ENCODE measurements around the gene TM6SF1.
"Not testable (repeated sequence)": the region's sequence is repeated elsewhere in the genome, so short reads cannot be mapped to it uniquely, and the experiment has no call there.

TM6SF1 gene

DNA sequence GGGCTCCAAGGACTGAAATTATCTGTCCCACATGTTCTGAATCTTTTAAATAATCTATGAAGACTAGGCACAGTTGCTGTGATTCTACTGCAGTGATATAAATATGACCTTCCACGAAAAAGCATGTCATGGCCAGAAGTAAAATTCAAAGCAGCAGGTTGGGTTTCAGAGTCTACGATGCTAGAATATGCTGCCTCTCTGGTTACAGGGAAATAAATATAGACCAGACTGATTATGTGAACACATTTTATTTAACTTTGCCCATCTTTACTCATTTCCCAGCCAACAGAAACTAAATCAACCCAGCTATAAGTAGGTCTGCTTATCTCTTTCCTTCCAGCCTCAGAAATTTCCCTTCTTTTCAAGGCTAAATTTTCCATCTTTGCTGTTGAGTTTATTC is 19.9 kb upstream of the TM6SF1 start:
- H3K4me3 ChIP-seq (ENCODE audit: low read depth, low read length) = no peak overlapping the region

DNA sequence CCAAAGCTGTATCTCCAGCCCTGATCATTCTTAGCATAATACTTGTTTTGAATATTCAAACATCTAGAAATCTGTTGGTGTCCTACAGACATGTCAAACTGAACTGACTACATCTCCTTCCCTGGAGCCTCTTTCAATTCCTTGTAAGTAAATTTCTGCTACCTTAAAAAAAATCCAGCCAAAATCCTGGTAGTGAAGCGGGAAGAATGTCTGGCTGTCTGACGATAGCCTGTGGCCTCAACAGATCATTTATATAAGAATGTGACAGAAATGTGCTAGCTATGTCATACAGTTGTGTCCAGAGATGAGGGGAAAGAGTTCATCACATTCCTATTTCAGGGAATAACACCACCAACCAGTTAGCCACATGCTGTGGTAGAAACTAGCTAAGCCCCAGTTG is 18.6 kb upstream of the TM6SF1 start:
- no peak overlapping the region for H3K4me3 ChIP-seq (ENCODE audit: low read depth, low read length)

DNA sequence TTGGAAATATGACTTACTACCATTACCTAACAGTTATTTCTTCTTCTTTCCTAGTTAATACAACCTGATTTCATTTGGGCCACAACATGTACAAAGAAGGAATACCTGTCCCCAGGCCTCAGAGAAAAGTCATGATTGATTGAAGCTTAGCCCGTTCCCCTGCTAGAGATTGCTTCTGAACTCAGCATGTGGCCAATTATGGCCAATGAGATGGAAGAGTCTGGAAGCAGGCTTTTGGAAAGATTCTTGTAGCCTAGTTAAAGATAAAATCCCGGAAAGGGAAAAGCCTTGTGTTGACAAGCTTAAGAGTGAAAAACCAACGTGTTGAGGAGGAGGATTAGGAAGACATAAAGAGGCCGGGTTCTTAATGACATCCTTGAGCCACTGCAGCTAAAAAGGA is 17.0 kb upstream of the TM6SF1 start:
- H3K4me3 ChIP-seq (ENCODE audit: low read depth, low read length) = no peak overlapping the region

DNA sequence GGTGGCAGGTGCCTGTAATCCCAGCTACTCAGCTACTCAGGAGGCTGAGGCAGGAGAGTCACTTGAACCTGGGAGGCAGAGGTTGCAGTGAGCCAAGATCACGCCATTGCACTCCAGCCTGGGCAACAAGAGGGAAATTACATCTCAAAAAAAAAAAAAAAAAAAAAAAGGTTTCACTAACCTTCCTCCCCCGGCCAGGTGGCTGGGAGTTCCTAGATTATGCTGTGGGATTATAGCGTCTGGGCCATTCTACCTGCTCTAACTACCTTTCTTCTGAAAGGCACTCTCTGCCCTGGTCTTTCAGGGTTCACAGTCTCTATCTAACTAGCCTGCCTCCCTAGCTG is 15.5 kb upstream of the TM6SF1 start:
- H3K4me3 ChIP-seq (ENCODE audit: low read depth, low read length) = not testable (repeated sequence)

DNA sequence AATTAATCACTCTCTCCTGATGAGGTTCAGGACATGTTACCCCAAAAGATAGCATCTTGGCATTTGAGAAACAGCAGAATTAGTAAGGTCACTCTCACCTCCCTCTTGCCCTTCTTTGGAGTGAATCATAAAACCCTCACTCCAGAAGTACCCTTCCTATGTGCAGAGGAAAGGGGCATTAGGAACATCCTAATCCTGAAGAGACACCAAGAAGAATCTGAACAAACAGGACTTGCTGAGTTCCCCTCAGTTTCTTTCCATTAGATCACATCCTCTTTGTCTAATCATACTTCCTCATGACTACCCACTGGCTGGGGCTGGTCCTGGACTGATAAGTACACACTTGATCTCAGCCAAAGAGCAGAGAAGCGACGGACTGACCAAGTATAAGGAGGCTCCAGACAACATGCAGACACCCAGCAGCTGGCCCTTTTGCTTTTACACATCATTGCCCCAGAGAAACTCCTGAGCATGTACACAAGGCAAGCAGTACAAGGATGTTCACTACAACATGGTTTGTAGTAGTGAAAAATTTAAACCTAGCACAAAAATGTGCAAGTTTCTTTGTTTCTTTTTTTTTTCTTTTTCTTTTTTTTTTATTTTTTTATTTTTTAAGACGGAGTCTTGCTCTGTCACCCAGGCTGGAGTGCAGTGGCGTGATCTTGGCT is 15.0 kb upstream of the TM6SF1 start:
- H3K4me3 ChIP-seq (ENCODE audit: low read depth, low read length) = no peak overlapping the region

DNA sequence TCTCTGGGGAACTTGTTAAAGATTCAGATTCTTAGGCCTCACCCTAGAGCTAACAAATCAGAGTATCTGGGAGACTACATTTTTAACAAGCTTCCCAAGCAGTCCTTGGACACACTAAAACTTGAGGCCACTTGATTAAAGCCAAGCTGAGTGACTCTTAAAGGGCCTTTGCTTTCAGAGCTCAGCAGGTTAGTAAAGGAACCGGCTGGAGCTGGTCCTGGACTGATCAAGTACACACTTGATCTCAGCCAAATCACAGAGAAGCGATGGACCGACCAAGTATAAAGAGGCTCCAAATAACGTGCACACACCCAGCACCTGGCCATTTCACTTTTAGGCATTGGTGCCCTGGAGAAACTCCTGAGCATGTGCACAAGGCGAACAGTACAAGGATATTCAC is 12.9 kb upstream of the TM6SF1 start:
- H3K4me3 ChIP-seq (ENCODE audit: low read depth, low read length) = no peak overlapping the region

DNA sequence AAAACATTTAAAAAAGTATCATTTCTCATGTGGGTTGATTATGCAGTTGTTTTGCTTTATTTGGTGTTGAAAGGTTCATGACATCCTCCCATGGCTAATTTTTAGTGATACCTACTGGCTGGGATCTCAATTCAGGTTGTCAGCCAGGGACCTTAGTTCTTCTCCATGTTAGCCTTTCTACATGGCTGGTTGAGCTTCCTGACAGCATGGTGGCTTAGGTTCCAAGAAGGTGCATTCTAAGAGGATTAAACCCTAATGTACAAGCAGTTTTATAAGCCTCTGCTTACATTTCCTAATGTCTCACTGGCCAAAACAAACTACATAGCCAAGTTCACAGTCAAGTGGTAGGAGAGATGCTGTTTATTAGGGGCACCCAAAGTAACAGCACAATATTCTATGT is 9.4 kb upstream of the TM6SF1 start:
- no peak overlapping the region for H3K4me3 ChIP-seq (ENCODE audit: low read depth, low read length)

DNA sequence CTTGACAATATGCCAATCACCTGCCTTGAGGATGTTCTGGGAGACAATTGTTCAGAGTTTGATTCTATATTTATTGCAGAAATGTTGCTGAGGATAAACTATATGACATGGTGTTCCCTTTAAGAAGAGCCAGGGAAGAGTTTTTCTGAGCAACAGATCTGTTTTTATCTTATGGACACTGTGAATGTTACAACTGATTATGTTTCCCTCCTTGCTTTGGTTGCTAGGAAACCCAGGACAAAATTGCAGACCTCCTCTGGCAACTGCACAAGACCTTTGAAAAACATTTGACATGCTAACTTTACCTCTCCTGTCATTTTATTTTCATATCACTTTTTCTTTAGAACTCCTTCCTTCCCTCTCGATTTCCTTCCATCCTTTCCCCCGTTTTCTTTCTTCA is 8.2 kb upstream of the TM6SF1 start:
- no peak overlapping the region for H3K4me3 ChIP-seq (ENCODE audit: low read depth, low read length)

DNA sequence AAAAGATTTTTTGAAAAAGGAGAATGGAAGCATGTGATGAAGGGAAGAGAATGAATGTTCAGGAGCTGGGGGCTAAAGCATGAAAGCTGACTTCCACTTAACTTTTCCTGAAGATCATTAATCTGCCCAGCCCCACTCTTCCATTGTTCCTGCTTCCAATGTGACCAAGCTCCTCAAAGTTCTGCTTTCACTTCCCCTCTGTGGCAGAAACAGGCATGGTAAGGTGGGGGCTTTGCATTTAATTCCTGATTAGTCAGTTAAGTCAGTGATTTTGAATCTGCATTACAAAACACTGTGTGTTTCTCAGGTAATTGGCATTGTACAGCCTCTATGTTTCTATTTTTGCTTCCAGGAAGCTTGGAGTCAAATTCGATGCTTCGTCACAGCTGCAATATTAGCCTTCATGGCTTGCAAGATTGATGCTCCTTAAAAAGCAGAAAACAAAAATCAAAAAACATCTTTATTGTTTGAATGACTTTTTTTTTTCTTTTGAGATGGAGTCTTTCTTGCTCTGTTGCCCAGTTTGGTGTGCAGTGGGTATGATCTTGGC is 7.3 kb upstream of the TM6SF1 start:
- H3K4me3 ChIP-seq (ENCODE audit: low read depth, low read length) = no peak overlapping the region

DNA sequence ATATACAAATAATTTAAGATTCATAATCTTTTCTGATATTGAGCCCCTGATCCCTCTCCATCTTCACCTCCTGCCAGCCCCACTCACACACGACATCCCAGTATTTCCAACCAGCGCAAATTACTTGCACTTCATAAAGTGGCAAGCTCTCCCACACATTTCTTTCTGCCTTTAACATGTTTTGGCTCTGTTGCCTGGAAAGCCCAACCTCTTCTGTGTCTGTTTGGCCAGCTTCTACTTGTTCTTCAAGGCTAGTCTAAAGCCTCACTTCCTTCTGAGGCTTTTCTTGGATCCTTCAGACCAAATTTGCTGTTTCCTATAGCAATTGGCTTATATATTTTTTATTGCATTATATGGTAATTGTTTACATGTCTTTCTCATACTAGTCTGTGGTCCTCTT is 5.1 kb upstream of the TM6SF1 start:
- H3K4me3 ChIP-seq (ENCODE audit: low read depth, low read length) = no peak overlapping the region

DNA sequence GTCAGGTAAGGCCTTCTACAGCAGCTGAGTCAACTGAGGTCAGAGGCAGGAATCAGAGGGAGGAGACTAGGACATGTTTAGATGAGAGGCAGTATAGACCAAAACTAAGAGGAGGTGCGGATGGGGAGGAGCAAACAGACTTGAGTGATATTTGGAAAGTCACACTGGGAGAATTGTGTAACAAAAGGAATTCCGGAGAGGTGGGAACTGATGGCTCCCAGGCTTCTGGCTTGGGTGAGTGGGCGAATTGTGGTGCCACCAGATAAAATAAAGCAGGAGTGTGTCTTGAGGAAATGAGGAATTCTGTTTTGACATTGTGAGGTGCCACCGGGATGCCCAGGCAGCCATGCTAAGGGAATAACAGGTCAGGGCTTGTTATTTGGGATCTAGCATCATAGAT is 3.3 kb upstream of the TM6SF1 start:
- H3K4me3 ChIP-seq (ENCODE audit: low read depth, low read length) = no peak overlapping the region

DNA sequence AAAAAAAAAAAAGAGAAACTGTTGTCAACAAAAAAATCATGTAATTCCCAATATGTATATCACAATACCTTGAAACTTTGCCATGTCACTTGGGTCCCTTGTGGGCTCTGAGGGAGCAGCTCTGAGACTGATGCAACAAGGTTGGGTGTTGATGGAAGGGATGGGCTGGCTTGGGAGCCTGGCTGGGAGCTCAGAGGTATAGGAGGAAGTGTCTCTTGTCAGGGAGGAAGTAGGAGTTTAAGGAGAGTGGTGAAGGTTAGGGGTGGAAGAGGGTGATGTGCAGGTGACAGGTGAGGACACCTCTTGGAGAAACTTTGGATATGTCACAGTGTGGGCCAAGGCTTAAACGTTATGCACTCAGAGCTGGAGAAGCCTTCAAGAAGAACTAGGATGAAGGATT is 2.0 kb upstream of the TM6SF1 start:
- H3K4me3 ChIP-seq (ENCODE audit: low read depth, low read length) = no peak overlapping the region

DNA sequence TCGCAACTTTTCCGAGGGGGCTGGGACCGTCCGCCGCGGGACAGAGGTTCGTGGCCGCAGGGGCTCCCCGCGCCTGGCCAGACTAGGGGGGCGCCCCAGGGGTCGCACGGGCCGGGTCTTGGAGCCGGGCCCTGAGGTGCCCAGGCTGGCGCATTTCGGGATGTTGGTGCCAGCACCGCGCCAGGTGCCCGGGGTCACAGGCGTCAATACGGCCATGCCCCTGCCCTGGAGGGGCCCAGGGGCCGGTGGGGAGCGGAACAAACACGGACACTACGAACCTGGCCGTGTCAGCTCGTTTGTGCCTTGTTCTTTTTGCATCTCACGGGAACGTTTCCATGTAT is 366 bp downstream of the TM6SF1 start:
- peak overlapping the region; percentile 55 for H3K4me3 ChIP-seq (ENCODE audit: low read depth, low read length)

DNA sequence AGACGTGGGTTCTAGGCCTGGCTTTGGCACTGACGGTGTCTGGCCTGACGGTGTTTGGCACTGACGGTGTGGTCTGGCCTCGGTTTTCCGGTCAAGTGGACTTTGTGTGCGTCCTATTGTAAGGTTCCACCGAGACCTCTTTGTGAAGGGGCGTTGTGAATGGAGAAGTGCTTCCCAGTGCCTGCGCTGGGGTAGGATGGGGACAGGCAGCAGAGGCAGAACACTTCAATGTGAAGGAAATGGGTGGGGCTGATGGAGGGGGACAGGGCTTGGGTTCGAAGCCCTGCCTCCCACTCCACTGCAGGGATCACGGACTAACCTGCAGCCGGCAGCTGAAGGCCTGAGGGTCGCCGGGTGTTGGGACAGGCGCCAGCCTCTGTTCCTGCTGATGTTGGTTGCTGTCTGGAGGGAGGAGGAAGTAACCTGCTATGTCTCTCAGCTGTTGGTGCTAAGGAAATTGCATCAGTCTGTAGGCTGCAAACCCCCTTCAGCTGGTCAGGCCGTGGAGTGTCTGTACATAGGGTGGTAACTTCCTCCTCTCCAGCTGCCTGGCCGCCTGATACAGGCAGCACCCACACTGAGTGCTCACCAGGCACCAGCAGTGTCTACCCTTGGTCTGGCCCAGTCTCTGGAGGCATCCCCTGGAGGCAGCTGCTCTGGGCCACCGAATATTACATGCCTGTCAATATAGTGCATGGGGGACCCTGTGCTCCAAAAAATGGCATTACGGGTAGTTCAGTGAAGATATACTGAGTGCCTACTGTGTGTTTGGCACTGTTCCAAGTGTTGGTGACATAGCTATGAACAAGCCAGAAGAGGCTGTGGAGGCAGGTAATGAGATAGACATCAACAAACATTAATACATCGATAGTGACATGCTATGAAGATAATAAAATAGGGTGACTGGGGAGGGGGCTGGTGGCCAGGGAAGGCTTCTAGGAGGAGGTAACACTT is 1.1 kb downstream of the TM6SF1 start:
- H3K4me3 ChIP-seq (ENCODE audit: low read depth, low read length) = no peak overlapping the region

DNA sequence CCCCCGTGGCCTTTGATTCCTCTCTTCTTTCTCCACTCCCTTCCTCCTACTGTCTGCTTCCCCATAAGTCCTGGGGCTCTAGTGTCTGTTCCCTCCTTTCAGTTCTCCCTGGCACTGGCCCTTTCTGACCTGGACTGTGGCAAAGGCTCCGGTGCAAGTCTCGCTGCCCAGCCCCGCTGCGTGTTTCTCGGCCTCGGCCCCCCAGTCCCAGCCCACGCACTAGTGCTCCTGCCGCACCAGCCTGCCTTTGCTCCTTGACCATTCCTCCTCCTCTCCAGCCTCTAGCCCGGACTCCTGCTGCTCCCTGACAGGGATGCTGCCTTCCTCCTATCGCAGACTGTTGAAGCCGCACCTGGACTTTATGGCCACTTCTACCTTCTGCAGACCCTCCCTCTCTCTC is 2.1 kb downstream of the TM6SF1 start:
- H3K4me3 ChIP-seq (ENCODE audit: low read depth, low read length) = no peak overlapping the region

DNA sequence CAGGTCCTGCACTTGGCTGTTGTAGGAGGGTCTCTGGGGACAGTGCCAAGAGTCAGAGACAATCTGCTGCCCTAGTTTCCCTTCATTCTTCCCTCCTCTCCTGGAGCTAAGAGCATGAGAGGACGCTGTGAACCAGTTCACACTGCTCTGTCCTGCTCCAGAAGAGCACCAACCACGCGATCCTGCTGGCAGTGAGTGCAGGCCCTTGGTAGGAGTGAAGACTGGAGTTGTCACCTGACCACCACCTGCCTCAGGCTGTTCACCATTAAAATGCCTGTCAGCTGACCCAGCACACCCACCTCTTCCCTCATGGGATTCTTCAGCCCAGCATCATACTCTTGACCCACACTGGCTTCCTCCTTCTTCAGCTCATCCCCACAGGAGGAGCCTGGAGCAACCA is 2.9 kb downstream of the TM6SF1 start:
- H3K4me3 ChIP-seq (ENCODE audit: low read depth, low read length) = no peak overlapping the region

DNA sequence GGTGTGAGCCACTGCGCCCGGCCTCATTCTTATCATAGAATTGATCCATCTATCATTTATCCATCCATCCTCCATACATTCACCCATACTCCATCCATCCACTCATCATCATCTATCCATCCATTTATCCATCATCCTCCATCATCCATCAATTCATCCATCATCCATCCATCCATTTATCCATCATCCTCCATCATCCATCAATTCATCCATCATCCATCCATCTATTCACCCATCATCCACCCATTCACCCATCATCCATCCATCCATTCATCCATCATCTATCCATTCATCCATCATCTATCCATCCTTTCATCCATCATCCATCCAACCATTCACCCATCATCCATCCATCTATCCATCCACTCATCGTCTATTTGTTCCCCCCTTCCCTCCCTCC is 3.7 kb downstream of the TM6SF1 start:
- H3K4me3 ChIP-seq (ENCODE audit: low read depth, low read length) = no peak overlapping the region

DNA sequence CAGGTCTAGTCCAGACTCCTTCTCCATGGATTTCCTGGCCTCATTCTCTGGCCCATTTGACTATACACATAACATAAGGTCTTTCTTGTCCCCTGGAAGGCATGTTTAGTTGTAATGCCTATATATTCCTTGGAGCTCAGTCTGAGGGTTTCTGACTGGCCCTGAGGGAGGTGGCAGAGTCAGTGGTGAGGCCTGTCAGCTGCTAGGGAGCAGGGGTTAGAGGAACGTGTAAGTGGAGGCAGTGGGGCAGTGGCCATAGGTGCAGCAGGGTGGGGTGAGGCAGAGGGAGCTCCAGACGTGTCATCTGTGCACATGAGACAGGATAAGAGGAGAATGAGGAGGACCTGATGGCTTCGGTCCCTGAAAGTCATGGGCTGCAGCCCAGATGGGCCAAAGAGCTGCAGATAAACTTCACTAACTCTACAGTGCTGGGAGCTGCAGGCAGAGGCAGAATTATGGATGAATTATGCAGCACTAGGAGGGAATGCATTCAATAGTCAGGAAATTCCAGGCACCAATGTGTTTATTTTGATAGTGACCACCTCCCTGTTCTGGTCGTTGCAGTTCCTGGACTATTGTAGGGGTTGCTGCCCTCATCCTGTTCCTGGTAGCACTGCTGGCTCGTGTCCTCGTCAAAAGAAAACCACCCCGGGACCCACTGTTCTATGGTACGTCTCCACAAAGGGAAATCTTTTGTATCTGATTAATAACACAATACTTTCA is 4.9 kb downstream of the TM6SF1 start:
- H3K4me3 ChIP-seq (ENCODE audit: low read depth, low read length) = no peak overlapping the region

DNA sequence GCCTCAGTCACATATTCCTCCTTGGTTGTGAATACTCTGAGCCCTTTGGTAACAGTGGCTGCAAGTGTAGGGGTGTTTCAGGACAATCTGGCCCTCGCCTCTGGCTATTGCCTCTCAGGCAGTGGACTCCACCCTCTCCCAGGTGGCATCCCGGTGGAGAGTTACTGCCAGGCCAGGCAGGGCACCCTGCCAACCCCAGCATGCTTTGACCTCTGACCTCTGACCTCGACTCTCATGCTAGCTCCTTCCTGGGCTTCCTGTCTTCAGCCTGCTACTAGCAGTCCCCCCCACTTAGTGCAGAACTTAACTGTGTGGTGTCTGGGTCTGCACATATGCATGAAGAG is 5.5 kb downstream of the TM6SF1 start:
- no peak overlapping the region for H3K4me3 ChIP-seq (ENCODE audit: low read depth, low read length)

DNA sequence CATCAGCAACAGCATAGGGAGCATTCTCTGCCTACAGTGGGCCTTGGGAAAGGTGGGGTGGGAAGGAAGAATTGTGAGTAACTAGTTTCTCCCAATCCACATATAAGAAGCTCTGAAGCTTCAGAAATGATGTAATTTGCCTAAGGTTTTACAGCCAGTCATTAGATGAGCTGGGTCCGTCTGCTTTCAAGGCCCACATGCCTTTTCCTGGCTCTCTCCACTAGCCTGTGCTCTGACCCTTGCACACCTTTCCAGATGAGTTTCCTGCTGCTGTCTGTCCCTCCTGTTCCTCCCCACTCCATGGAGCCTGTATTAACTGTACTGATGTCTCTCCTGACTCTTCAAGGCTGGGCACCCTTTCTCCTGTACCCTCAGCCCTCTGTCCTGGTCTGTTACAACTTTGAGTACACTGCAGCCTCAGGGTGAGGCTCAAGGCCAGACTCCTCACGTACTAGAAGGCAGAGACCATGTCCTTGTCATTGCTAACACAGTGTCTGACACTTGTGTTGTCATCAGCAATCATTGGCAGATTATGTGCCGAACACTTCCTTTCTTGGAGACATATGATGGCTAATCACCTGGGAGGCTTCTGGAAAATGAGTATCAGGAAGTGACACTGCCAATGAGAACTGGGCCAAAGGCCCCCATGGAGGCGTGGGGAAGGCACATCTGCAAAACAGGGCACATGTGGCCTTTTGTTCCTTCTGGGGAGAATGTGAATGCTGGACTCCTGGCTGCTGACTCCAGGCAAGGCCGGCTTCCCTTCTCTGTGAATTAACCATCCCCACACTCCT is 6.6 kb downstream of the TM6SF1 start:
- H3K4me3 ChIP-seq (ENCODE audit: low read depth, low read length) = no peak overlapping the region

DNA sequence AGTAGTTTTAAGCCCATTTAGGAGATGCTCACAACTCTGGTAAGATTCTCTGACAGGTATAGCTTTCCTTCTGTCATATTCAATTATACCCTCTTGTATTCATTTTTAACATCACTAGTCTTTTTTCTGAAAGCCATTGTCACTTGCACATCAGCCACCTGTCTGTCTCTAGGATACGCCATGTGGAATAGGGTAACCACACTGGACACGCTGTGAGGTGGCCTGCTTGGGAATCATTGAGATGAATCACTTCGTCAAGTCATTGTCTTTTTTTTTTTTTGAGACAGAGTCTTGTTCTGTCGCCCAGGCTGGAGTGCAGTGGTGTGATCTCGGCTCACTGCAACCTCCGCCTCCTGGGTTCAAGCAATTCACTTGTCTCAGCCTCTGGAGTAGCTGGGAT is 7.4 kb downstream of the TM6SF1 start:
- H3K4me3 ChIP-seq (ENCODE audit: low read depth, low read length) = no peak overlapping the region
